ENCODE measurements around the gene SLITRK2.

Gene SLITRK2, protein sequence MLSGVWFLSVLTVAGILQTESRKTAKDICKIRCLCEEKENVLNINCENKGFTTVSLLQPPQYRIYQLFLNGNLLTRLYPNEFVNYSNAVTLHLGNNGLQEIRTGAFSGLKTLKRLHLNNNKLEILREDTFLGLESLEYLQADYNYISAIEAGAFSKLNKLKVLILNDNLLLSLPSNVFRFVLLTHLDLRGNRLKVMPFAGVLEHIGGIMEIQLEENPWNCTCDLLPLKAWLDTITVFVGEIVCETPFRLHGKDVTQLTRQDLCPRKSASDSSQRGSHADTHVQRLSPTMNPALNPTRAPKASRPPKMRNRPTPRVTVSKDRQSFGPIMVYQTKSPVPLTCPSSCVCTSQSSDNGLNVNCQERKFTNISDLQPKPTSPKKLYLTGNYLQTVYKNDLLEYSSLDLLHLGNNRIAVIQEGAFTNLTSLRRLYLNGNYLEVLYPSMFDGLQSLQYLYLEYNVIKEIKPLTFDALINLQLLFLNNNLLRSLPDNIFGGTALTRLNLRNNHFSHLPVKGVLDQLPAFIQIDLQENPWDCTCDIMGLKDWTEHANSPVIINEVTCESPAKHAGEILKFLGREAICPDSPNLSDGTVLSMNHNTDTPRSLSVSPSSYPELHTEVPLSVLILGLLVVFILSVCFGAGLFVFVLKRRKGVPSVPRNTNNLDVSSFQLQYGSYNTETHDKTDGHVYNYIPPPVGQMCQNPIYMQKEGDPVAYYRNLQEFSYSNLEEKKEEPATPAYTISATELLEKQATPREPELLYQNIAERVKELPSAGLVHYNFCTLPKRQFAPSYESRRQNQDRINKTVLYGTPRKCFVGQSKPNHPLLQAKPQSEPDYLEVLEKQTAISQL

DNA sequence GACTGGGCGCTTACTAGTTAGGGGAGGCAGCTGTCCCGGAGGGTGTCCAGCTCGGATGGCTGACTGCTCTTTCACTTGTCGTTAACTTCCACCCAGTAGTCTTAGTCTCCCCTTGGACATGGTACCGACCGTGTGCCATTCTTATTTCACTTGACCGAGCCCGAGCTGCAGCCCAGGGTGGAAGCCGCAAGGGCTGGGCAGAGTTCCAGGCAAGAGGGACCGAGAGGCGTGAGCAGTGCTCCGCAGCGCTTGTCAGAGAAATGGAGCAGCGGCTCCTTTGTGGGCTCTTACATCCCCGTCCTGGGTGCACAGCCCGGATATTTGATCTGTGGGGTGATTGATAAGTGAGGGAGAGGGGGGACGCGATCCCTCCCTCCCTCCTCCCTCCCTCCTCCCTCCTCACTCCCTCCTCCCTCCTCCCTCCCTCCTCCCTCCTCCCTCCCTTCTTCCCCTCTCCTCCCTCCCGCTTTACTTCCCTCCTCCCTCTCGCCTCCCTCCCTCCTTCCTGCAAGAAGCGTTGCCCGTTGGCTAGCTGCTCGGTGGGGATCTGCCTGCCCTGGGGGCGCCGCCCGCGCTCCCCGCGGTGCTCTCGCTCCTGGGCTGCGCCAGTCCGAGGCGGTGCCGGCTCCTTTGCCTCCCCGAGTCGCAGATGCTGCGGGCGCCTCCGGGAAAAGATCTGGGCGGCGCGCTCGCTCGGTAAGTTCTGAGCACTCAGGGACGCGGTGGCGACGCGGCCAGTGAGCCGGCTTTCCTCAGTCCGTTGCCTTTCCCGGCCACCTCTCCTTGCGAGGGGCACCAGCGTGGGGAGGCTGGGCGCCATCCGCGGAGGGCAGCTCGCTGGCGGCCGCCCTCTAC, at the start of gene SLITRK2:
Gene SLITRK2 (plus strand): TSS at position 499 of the 855 bp plus-strand sequence. CDS start 4,597 bp downstream, outside the sequence.
- no peak for DNase-seq

DNA sequence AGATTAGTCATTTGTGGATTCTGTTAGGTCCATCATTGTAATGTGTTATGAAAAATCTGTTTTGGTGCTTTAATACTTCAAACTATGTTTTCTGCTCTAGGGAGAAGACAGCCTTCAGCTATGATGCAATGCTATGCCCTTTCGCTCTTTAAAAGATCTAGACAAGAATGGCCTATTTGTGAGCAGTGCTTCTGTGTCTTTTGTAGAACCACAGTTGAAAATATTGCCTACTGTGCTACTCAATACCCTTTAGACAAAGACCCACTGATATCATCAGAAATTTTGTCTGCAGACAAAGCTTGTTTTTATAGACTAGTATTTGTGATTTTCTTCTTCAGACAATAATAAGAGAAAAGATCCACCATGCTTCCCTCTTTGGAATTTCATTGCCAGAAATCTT, 44.6 kb upstream of the SLITRK2 start:
- DNase-seq, result no peak

DNA sequence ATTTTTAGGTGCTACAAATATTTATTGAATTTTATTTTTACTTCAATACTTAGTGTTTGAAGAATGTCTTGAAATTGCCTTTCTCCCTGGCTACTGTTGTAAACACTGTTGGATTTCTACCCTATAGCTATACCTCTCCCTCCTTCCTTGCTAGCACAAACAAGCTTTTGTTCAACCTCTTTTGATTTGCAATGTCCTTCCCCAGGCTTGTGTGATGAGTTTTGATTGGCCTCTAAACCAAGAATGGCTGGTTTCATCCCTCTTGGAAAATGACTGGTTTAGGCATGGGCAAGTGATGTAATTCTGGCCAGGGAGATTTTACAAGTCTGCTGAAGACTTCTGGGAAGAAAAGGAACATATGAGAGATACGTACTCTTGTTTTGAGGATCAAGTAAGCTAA, 25.3 kb upstream of the SLITRK2 start:
- DNase-seq, result no peak

DNA sequence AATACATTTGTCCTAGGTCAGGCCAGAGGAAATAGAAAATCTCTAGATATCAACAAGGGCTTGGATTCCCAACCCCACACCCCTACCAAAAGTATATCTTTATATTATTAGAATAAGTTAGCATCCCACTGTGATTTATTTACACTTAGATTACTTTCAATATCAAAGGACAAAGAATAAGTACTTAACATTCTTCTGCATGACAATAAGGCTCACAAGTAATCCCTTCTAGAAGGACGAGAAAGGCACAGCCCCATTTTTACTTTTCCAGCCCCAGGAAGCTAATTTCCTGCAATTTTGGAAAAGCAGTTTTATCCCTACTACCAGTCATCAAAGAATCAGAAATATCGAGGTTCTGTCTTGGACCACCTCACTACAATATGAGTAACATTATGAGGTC, 14.1 kb upstream of the SLITRK2 start:
- DNase-seq, result no peak

DNA sequence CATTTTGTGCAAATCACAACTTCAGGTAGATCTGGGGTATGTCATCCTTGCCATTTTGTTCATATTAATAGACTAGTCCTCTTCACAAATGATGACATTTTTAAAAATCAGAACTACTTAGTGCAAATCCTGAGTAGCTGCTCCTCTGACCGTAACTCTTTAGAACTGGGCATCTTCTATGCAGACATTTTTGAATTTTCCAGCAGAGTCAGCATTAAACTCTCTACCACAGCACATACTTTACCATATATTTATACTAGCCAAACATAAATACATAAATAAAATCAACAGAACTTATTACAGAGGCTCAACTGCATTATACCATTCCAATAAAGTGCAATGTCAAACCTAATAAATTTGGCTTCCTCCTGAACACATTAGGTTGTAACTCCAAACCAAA, 4.5 kb upstream of the SLITRK2 start:
- no peak for DNase-seq

DNA sequence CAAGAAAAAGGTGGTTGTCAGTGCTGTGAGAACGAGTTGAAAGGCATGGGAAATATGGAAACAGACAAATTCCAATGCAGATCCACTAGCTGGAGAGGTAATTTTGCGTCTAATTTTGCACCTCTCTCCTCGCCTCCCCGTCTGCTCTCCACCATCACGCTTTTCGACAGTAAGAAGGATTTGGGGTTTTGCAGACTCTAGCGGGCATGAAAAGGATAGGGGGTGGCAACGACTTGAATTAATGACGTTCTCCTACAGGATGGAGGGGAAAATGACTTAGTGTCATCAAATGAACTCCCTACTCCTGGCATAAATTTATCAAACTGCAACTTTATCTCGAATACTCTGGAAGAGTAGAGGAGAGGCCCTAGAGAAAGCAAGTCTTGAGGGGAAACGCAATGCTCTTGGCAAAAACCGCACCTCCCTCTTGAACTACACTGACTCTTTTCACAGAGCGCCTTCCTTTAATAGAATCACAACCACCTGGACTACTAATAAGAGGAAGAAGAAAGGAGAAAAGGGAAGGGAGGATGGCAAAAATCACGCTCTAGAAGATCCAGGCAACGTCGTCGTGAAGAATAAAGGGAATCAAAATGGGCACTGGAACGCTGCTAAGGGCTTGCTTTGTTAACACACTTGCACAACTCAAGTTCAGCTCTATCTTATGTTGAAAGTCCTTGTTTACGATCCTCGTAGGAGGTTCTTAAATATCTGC, 871 bp upstream of the SLITRK2 start:
- DNase-seq, result no peak

DNA sequence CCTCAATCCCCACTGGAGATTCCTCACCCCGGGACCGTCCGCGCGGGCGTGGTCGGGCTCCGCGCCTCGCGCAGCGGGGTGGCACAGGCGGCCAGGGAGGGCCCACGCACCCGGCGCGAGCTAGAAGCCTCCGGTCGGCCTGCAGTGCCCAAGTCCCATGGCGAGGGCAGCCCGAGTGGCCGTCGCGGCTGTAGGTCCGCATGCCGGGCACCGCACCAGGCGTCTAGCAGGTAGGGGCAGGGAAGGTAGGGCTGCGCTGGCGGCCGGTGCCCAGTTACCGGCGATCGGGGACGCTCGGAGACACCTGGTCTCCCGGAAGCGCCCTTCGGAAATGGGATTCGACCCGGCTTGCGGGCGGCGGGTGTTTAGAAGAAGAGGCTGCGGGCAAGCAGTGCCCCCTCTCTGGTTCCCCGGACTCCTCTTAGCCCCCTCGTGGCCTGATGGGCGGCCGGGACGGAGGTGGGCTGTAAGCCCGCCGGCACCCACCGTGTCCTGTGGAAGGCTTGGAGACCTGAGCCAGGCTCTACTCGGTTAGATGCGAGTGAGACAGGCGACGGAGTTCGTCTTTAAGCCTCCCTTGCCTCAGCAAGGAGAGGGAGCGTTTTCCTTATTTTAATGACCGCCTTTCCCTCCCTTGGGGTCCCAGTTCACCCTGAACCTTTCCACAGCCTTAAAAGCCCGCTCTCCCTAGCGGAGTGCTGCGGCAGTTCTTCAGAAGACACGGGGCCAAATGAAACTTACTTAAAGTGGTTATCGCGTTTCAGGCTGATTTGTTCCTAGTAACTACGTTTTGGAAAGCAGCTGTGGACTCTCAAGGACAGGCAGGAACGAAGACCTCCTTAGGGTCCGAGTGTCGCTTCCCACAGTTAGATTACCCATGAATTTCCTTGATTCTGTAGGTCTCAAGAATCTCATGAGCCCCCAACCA, 821 bp downstream of the SLITRK2 start:
- DNase-seq, result no peak

DNA sequence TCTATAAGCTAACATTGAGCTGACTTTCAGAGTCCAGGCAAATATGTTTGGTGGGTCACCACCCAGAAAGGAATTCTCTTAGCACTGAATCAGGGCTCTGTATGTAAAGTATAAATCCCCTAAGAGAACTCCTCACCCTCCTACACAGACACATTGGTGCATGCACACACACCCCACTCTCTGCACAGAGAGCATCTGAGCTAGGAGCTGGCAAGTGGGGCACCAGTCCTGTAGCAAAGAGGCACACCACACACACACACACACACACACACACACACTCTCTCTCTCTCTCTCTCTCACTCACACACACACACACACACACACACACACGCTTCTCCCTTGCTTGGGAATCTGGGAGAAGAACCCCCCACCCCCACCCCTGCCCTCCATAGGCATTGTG, 3.2 kb downstream of the SLITRK2 start:
- no peak for DNase-seq

DNA sequence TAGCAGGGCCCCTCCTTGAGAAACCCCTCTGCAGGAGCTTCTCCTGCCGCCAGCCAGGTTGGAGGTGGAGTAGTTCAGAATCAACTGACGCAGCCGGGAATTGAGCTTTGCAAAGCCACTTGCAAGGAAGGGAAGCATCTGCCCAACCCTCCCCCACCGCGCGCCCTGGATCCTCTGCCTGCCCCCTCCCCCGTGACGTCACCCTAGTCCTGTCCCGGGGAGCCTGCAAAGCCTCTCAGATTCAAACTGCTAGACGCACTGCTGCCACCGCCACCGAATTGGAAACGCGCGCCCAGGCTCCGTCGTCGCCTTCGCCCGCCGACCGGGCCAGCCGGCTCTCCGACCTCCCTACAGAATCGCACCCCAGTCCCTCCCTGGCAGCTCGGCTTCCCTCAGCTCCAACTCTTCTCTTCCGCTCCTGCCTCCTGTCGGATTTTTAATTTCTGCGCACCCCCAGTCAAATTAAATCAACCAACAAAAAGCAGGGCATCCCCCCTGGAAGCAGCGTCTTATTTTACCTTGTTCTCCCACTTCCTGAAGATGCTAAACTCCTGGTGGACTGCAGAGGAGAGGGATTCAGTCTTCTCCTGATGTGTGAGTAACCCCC, 3.8 kb downstream of the SLITRK2 start:
- DNase-seq, result no peak

DNA sequence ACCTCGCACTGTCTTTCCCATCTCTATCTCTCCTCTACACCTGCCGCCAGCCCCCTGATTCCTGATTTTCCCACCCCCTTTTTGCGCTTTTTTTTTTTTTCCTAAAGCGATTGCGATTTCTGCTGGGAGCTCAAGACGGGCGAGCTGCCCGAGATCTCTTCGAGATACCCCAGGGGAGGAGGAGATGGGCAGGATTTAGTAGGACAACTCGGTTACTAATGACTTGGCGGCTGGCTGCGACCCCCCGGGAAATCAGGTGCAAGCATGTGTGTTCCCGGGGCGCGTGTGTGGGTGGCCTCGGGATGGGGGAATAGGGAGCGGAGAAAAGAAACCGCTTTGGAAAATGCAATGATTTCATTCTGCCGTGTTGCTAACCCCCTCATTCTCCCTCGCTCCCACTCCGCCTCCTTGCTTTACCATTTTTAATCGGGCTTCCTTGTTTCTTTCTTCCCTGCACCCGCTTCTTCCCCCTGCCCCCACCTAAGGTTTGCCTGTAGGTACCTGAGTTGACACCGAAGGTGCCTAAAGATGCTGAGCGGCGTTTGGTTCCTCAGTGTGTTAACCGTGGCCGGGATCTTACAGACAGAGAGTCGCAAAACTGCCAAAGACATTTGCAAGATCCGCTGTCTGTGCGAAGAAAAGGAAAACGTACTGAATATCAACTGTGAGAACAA, 4.4 kb downstream of the SLITRK2 start:
- DNase-seq, result no peak

DNA sequence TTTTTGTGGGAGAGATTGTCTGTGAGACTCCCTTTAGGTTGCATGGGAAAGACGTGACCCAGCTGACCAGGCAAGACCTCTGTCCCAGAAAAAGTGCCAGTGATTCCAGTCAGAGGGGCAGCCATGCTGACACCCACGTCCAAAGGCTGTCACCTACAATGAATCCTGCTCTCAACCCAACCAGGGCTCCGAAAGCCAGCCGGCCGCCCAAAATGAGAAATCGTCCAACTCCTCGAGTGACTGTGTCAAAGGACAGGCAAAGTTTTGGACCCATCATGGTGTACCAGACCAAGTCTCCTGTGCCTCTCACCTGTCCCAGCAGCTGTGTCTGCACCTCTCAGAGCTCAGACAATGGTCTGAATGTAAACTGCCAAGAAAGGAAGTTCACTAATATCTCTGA, 5.5 kb downstream of the SLITRK2 start:
- no peak for DNase-seq

DNA sequence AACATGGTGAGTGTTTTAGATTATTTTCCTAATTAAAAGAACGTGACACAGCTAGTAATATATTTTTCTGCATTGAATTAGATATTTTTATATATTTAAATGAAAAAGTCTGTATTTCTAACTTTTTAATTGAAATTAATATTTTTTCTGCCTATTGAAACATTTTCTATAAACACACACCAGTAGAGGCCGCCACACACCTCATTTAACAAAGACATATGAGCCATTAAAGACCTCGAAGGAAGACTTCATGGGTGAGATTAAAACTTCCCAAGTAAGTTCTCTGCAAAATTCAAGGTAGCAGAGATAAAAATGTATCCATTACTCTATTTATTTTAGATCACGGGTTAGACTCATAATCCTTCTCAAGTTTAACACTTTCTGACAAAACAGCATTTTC, 8.3 kb downstream of the SLITRK2 start:
- peak; percentile 39 for DNase-seq

DNA sequence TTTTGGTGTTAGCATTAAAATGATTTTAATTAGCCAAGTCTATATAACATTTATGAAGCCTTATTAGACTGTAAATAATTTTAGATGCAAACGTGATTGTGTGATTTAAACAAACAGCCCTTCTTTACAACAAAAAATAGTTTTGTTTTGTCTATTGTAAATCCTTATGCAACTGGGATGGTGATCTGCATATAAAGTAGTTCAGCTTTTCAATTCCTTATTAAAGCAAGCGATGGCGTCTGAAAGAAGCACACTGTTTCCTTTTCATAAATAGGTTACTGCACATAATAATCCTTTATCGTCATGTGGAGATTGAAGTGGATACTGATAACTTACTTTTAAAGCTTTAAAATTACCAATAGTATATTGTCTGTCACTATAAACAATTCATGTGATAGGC, 8.8 kb downstream of the SLITRK2 start:
- no peak for DNase-seq

DNA sequence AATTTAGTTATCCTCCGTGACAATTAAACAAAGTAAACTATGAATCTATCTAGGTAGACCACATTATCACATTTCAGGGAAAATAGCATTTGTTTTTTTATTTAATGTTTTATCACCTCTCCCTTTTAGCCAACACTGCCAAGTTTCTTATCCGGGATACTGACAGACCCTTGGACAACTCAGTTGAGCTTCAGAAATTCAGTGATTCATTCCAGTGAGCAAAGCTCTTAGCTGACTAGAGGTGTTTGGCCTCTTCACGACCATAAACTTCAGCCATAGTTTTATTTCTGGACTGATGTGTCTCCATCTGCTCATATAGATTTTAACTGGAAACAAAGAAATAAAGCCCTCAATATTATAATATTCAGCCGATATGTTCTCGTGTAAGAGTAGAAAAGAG, 15.2 kb downstream of the SLITRK2 start:
- no peak for DNase-seq

DNA sequence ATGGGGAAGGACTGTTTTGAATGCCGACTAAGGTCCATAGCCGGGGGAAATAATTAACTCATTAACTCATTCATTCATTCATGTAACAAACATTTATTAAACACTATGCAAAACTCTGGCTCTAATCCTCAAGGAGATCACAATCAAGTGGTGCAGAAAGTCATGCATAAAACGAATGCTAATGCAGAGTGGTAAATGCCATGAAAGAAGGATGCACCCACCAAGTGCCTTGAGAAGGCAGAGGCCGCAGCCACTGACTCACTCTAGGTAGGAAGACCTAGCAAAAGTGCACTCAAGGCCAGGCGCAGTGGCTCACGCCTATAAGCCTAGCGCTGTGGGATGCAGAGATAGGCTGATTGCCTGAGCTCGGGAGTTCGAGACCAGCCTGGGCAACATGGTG, 22.9 kb downstream of the SLITRK2 start:
- DNase-seq, result no peak

DNA sequence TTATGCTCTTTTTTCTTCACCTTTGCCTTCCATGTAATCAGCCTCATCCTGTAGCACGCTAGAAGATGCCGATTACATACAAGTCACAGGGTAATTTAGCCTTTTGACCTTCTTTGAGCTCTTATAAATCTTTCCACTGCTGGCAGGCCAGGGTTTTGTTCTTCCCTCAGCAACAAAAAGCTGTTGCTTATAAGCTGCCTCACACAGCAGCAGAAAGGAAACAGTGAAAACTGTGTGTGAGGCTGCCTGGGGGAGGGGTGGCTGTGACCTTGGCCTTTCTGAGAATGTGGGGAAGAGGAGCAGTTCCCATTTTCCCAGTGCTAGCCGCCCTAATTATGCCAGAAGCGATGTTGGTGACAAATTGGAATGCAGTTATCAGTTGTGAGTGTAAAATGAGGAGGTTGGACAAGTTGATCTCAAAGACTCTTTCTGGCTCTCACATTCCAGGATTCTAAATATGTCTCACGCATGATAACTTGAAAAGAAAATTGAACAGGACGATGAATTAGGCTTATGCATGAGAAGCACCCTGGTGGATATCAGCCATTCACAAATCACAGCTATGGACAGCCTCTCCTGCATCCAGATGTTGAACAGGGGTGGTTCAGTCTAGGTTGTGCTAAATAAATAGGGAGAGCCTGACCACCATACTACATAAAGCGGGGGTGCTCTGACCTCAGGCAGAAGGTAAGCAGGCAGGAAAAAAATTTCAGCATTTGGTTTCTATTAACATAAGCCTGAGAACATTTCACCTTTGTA, 25.7 kb downstream of the SLITRK2 start:
- DNase-seq, result no peak

DNA sequence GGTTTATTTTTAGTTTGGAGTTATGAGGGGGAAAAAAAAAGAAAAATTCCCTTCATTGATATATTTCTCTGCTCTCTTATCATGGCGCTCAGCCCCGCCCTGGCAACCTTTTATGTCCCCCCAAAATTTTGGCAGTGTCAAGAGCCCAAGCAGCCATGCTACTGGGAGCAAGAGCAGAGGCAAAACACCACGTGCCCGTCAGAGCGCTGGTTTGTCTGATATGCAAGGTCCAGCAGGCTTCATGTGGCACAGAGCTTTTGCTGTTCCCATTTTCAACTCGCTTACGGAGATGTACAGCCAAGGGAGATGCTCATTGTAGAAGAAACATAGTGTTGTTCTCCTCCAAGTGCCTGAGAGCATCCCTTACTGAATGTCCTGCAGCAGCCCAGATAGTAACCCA, 27.3 kb downstream of the SLITRK2 start:
- DNase-seq, result no peak

DNA sequence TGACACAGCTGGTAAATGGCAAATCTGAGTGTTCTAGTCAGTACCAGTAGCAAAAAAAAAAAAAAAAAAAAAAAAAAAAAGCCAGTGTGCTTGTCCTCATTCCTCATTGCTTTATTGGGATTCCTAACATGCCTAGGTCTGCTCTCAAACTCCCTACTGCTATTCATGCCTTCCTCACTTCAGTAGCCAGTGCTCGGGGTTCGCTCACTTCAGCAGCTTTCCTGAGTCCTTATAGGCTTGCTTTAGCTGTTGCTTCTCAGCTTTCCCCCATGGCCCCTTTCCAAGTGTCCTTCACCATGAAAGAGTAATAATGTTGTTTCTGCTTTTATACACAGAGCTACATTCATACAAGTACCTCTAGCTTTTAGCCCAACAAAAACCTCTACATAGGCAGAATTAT, 30.8 kb downstream of the SLITRK2 start:
- no peak for DNase-seq

DNA sequence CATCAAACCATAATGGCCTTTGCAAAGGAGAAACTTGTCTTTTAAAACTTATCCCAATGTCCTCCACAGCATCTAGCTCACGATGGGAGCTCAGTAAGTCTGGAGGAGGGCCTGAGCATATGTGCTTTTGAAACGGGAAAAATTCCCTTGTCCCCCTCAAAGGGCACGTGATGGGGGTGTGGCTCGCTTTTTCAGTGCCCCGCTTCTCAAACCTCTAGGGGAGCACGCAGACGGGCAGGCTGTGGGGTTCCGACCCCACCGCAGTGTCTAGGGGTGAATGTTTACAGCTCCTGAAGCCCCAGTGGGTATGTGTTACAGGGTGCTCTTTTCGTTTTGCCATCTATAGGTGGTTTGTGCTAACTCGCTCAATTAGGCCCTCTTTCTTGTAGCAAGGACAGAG, 31.2 kb downstream of the SLITRK2 start:
- DNase-seq, result no peak

DNA sequence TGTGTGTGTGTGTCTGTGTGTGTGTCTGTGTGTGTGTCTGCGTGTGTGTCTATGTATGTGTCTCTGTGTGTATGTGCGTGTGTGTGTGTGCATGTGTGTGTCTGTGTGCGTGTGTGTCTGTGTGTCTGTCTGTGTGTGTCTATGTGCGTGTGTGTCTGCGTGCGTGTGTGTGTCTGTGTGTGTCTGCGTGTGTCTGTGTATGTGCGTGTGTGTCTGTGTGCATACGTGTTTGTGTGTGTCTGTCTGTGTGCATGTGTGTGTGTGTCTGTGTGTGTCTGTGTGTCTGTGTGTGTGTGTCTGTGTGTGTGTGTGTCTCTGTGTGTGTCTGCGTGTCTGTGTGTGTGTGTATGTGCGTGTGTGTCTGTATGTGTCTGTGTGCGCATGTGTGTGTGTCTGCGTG, 35.6 kb downstream of the SLITRK2 start:
- no peak for DNase-seq

All from OCI-M1 (cell line).